ENCODE data around the gene HJURP.

HJURP gene

DNA sequence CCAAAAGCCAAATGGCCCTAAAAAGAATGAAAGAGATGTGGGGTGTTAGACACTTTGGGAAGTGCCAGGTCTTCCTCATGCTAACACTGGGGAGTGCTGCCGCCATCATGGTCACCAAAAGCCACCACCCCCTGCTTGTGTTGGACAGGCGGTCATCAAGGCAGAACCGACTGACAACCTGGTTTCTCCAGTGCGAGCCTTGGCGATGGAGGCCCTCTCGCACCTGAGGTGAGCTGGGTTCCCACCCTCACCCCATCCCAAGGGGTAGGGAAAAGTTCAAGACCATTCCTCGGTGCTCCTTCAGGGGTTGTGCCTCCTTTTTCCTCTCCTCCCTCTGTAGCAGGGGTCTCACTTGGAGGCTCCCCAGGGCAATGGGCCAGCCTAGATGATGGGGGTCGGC is 42.6 kb downstream of the HJURP start:
- no peak for DNase-seq

GRCh38 chr2:233811087-233811486 is 43.2 kb downstream of the HJURP start:
- no peak for DNase-seq

DNA sequence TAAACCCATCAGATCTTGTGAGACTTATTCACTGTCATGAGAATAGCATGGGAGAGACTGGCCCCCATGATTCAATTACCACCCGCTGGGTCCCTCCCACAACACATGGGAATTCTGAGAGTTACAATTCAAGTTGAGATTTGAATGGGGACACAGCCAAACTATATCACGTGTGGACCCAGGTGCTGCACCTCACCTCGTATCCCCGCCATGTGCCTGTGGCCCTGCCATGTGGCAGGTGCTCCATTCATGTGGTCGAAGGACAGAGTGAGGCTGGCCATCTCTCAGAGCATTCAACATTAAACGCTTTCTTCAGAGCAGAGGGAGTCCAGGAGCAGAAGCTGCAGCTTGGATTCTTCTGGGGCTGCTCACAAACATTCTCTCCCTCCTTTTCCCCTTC is 44.0 kb downstream of the HJURP start:
- no peak for DNase-seq

GRCh38 chr2:233807966-233808935 is 46.1 kb downstream of the HJURP start:
- DNase-seq, result no peak

- DNase-seq, result no peak
Measured at GRCh38 chr2:233807215-233807865, 47.0 kb downstream of the HJURP start.

GRCh38 chr2:233803994-233804393 is 50.3 kb downstream of the HJURP start:
- no peak for DNase-seq

GRCh38 chr2:233803292-233803911 is 50.9 kb downstream of the HJURP start:
- DNase-seq, result no peak

- no peak for DNase-seq
Measured at GRCh38 chr2:233802132-233802815, 52.1 kb downstream of the HJURP start.

GRCh38 chr2:233801357-233802131 is 52.8 kb downstream of the HJURP start:
- DNase-seq, result no peak

DNA sequence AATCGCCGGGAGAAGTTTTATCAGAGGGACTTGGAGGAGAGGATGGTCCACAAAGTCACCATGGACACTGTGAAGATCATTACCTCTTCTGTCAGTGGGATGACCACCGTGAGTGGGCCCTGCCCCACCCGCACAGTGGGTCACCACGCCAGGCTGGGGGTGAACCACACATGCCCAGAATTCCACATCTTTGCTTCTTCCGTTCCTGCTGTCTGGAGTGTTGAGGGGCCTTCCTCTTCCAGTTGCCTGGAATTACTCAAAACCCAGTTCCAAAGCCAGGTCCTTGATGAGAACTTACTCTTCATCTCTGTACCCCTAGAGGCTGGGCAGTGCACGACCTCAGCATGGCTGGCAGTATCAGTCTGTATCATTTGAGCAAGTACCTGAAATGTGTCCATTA is 54.1 kb downstream of the HJURP start:
- no peak for DNase-seq

GRCh38 chr2:233799716-233800115 is 54.6 kb downstream of the HJURP start:
- DNase-seq, result no peak

DNA sequence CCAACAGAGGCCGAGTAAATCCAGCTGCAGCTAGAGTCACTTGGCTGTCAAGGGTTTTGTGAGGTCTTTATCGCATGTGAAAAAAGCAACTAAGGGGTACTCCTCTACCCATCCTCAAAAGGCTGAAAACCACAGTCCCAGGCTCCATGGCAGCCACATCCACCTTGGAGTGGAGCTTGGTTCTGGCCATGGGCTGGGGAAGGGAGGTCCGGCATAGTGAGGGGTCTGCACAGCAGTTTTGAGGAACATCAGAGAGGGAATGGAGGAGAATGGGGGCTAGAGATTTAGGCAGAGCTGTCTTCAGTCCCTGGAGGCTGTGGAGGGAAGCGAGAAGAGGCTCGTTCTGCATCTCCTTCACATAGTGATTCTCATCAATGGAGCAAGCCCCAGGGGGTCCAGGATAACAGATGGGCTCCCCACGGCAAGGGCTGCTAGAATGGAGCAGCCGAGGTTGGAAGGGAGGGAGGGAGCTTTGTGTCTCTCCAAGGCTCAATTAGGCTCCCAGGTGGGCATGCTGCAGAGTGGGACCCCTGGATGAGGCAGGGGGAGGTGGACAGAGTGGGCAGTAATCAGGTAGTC is 55.2 kb downstream of the HJURP start:
- peak; percentile 10 for DNase-seq

- DNase-seq, result no peak
Measured at GRCh38 chr2:233798335-233799086, 55.8 kb downstream of the HJURP start.

DNA sequence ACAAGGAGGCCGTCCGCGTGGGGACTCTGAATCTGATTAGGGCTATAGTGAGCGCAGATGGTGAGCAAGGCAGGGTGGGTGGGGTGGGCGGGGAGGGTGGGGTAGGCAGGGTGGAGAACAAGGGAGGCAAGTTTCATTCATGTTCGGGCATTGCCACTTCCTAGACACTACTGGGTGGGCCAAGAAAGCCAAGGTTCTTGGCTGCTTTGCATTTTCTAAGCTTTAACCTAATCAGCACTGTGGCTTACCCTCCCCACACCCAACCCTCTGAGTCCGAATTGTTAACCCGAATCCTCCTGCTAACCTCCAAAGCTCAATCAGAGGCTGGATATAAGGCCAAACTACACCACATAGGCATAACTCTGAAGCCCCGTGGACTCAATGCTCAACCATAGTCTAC is 58.1 kb downstream of the HJURP start:
- DNase-seq, result no peak

DNA sequence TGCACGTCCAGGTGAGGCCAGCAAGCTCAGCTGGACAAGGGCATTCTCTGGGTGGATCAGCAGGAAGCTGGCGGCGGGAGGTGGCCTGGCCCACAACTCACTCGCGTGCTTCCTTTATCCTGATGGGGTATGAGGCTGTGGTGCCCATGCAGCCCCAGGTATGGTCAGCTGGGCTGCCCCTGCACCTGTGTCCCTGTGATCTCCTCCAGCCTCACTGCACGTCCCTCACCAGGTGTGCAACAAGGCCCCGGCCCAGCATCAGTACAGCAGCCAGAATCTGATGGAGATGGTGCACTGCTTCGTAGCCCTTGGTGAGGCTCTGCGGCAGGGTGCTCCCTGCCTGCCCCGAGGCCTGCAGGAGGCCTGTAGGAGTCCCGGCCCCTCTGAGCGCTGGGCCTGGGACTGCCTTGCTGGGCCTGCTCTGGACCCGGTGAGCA is 58.6 kb downstream of the HJURP start:
- DNase-seq, result no peak

DNA sequence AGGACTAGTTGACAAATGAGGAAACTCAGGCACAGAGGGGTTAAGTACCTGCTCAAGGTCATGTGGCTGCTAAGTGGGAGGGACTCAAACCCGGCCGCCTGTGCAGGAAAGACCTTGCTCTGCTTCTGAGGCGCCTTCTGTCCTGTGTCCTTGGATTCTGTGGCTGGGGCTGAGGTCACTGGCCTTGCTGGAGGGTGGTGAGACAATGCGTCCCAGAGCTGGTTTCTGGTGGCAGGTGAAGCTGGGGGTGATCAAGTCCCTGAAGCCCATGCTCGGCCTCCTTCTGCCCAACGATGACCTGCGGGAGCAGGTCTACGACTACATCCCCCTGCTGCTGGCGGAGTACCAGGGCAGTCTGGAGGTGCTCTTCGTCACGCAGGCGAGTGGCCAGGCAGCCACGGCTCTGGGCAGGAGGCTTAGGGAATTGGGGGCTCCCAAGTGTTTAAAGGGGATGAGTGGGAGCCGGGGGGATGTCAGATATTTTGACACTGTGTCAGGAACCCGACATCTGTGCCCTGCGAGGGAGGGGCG is 60.1 kb downstream of the HJURP start:
- no peak for DNase-seq

GRCh38 chr2:233793465-233794127 is 60.7 kb downstream of the HJURP start:
- DNase-seq, result no peak

DNA sequence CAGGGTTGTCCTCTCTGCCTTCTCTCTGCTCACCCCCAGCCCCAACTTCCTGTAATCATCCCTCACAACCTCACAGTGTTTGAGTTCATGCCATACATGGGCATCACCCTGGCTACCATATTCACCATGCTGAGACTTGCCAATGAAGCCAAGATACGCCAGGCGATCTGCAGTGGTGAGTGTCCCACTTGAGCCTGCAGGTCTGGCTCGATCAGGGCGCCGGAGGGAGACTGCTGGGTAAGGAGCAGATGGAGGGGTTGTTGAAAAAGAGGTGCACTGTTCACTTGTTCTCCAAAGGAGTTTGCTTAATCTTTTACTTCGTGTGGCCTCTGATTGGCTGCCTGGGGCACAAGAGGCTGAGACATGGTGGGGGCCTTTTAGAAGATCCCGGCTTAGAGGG is 61.6 kb downstream of the HJURP start:
- DNase-seq, result no peak

GRCh38 chr2:233791883-233792329 is 62.4 kb downstream of the HJURP start:
- DNase-seq, result no peak

All from NCI-H1694 (cell line).